ENCODE data around the gene PARD3B. TPM values are rescaled to one million over a fixed set of nuclear protein-coding genes. Genes with fewer than 3 reads are reported as not detected.

Gene PARD3B
- total and polyA plus RNA-seq, 2 of the 8 experiments (the other 6 are each of a cell fraction or from before 2014, with no cell fraction given), result 1.2 to 5.7 TPM

DNA sequence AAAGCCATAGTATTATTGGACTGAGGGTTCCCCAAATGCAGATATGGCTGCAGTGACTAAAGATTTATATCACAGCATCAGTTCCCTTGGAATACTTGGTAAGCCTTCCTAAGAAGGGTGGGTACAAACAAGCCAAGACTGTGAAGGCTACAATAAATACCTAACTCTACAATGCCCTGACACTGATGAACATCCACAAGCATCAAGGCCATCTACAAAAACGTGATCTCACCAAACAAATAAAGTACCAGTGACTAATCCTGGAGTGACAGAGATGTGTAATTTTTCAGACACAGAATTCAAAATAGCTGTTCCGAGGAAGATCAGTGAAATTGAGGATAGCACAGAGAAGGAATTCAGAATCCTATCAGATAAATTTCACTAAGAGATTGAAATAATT, 254.5 kb downstream of the PARD3B start:
- H3K4me2 ChIP-seq (ENCODE audit: insufficient read depth in 1 of 2, low read depth in 2 of 2, low read length in 2 of 2), result no peak overlapping the region

More for the DNA sequence above, 254.5 kb downstream of the PARD3B start:
- Histone ChIP-seq H4K20me1 (replicated peaks in 1 of 2; ENCODE audit: control insufficient read depth in 1 of 2, insufficient read depth in 2 of 2, low read length in 2 of 2) (no peaks in the 10 kb centered on the region), H4K8ac (ENCODE audit: extremely low read depth, insufficient read depth, low read length) (no peak overlapping the region), H2AK5ac (ENCODE audit: low read depth, low read length) (no peak overlapping the region), H3K36me3 (ENCODE audit: control insufficient read depth in 2 of 4, insufficient read depth in 4 of 4, low read length in 3 of 4) (no peaks in the 10 kb centered on the region), H2BK120ac (replicated peaks; ENCODE audit: low read depth, low read length) (no peak overlapping the region), H2AFZ (ENCODE audit: low read length) (no peak overlapping the region), H3K4me3 (ENCODE audit: extremely low read depth in 1 of 4, insufficient read depth in 2 of 4, low read depth in 3 of 4, low read length in 4 of 4) (no peak overlapping the region), H3K4ac (replicated peaks; ENCODE audit: insufficient read length, low read depth, low read length) (no peak overlapping the region), H2BK20ac (ENCODE audit: low read length) (no peak overlapping the region), H3K79me1 (ENCODE audit: low read depth, low read length) (no peaks in the 10 kb centered on the region), H3K18ac (ENCODE audit: extremely low read depth, low read length) (no peak overlapping the region), H2BK5ac (ENCODE audit: low read depth, low read length) (no peak overlapping the region), H3K56ac (replicated peaks; ENCODE audit: insufficient read length, low read depth, low read length) (no peak overlapping the region), H2BK15ac (ENCODE audit: low read length) (no peak overlapping the region), H3K23ac (ENCODE audit: insufficient read length) (no peak overlapping the region), H3K23me2 (ENCODE audit: low read depth, low read length) (no peaks in the 10 kb centered on the region), H3K27ac (ENCODE audit: low read depth, low read length) (no peak overlapping the region), H3K9me3 (ENCODE audit: insufficient read depth in 2 of 2, low read depth in 1 of 2, low read length in 1 of 2) (no peaks in the 10 kb centered on the region), H4K5ac (ENCODE audit: insufficient read length, low read depth, low read length) (no peak overlapping the region), H3K9ac (replicated peaks in 1 of 4; ENCODE audit: extremely low read depth in 1 of 4, low read depth in 3 of 4, low read length in 3 of 4) (no peak overlapping the region), H4K91ac (replicated peaks; ENCODE audit: insufficient read length, low read length) (no peak overlapping the region), H3K79me2 (ENCODE audit: control insufficient read depth in 1 of 2, insufficient read depth in 2 of 2, low read length in 2 of 2) (no peaks in the 10 kb centered on the region), H3K14ac (ENCODE audit: insufficient read length) (no peak overlapping the region), H3K4me1 (replicated peaks in 1 of 4; ENCODE audit: control insufficient read depth in 3 of 4, insufficient read depth in 4 of 4, low read length in 3 of 4) (no peaks in the 10 kb centered on the region), H2BK12ac (ENCODE audit: low read depth, low read length) (no peak overlapping the region), H3K27me3 (replicated peaks in 1 of 4; ENCODE audit: control insufficient read depth in 3 of 4, extremely low read depth in 1 of 4, insufficient read depth in 3 of 4, low read length in 3 of 4) (no peaks in the 10 kb centered on the region)
- CTCF ChIA-PET (ENCODE audit: partially characterized antibody), result no interaction called here
- TF ChIP-seq TCF12 (IDR thresholded peaks at IDR 0.05; ENCODE audit: low read depth, low read length) (no peak), ZNF274 (IDR thresholded peaks at IDR 0.05; ENCODE audit: borderline replicate concordance, extremely low read depth, low read length) (no peak)
- TF ChIP-seq, protein P1, sequence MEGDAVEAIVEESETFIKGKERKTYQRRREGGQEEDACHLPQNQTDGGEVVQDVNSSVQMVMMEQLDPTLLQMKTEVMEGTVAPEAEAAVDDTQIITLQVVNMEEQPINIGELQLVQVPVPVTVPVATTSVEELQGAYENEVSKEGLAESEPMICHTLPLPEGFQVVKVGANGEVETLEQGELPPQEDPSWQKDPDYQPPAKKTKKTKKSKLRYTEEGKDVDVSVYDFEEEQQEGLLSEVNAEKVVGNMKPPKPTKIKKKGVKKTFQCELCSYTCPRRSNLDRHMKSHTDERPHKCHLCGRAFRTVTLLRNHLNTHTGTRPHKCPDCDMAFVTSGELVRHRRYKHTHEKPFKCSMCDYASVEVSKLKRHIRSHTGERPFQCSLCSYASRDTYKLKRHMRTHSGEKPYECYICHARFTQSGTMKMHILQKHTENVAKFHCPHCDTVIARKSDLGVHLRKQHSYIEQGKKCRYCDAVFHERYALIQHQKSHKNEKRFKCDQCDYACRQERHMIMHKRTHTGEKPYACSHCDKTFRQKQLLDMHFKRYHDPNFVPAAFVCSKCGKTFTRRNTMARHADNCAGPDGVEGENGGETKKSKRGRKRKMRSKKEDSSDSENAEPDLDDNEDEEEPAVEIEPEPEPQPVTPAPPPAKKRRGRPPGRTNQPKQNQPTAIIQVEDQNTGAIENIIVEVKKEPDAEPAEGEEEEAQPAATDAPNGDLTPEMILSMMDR (IDR thresholded peaks at IDR 0.05; ENCODE audit: control extremely low read depth in 1 of 3, insufficient read depth in 1 of 3, low read depth in 1 of 3, low read length in 3 of 3), result no peak
- 93% methylated on average over 2 of the region's 2 CpGs; no CpG with 5 or more reads in 1 of the 2 experiments for WGBS, 2 experiments (ENCODE audit: extremely low coverage in 1 of 2, insufficient coverage in 1 of 2, insufficient read length in 1 of 2, insufficient replicate concordance in 2 of 2, low coverage in 1 of 2, low lambda C conversion rate in 2 of 2, missing lambda C conversion rate in 1 of 2)
- no peak for DNase-seq (ENCODE audit: low read depth in 1 of 2, low spot score in 2 of 2)
- FAIRE-seq, result no peak
- POLR2A ChIA-PET (ENCODE audit: partially characterized antibody), result no interaction called here

Data from H1 (cell line).